Tibial nerve (tissue), 4 donors: ENCODE measurements around the gene ATP6AP1. TPM values are rescaled to one million over a fixed set of nuclear protein-coding genes. Genes with fewer than 3 reads are reported as not detected.
A peak's percentile ranks its signal among the peaks of the same experiment; 100 is the strongest.

ENCODE experiments used
- DNase-seq, 2 donors: peaks; one replicate each; pipeline ENCODE4 v3.0.0-alpha.2; 2019; ENCODE audit warnings: low spot score in 2 of 2
- H3K27ac ChIP-seq, 4 donors: fragments of 200-600 bp; sonication (generic) in 3 of 4; one replicate each; pipeline ENCODE4 v1.5.1; 2017 to 2019; ENCODE audit warnings: mild to moderate bottlenecking in 1 of 4
- H3K27me3 ChIP-seq, 2 donors: fragments of 200-600 bp; sonication (generic) in 1 of 2; one replicate each; pipeline versions ENCODE4 v1.5.1 to v1.6.0; 2017 to 2019
- H3K36me3 ChIP-seq, 3 donors: fragments of 200-600 bp; sonication (generic); one replicate each; pipeline ENCODE4 v1.5.1; 2018 to 2019
- H3K4me1 ChIP-seq, 4 donors: fragments of 200-600 bp; sonication (generic) in 3 of 4; one replicate each; pipeline ENCODE4 v1.5.1; 2017 to 2019
- H3K4me3 ChIP-seq, 4 donors: fragments of 200-600 bp; sonication (generic) in 3 of 4; one replicate each; pipeline ENCODE4 v1.5.1; 2017 to 2019; ENCODE audit warnings: mild to moderate bottlenecking in 1 of 4, moderate library complexity in 1 of 4
- H3K9me3 ChIP-seq, 4 donors: fragments of 200-600 bp; sonication (generic) in 3 of 4; one replicate each; pipeline ENCODE4 v1.5.1; 2017 to 2019
- CTCF ChIP-seq, 5 experiments: fragments of 200-600 bp in 3 of 5; fragments of 450-650 bp in 2 of 5; sonication (generic) in 3 of 5; IDR thresholded peaks; one replicate each; pipeline ENCODE4 v1.5.1; 2016 to 2019; ENCODE audit warnings: antibody characterized with exemption in 5 of 5, mild to moderate bottlenecking in 3 of 5, moderate library complexity in 2 of 5
- EP300 ChIP-seq, 2 donors: sonication (generic); formaldehyde crosslinking; IDR thresholded peaks; one replicate each; pipeline ENCODE4 v1.6.1; 2017; ENCODE audit warnings: antibody characterized with exemption in 2 of 2, mild to moderate bottlenecking in 1 of 2
- POLR2A ChIP-seq, 2 donors: fragments of 450-650 bp; IDR thresholded peaks; one replicate each; pipeline ENCODE4 v1.6.1; 2017; ENCODE audit warnings: antibody characterized with exemption in 2 of 2, mild to moderate bottlenecking in 2 of 2, moderate library complexity in 2 of 2
- WGBS, 2 donors: methylation state at CpG; one replicate each; pipeline ENCODE4 v1.1.5; 2018; 5-methylcytosine and 5-hydroxymethylcytosine counted together
- total RNA-seq, 4 donors: library from RNA; depleted of rRNA; stranded (reverse); fragments of >200 nt; gene quantifications; one replicate each; pipeline ENCODE4 v1.1.0, GENCODE V29; 2016

The ATP6AP1 gene
- total RNA-seq, 4 donors from 2014 or later, result 42.9 to 59.7 (median 50.4) TPM

DNA sequence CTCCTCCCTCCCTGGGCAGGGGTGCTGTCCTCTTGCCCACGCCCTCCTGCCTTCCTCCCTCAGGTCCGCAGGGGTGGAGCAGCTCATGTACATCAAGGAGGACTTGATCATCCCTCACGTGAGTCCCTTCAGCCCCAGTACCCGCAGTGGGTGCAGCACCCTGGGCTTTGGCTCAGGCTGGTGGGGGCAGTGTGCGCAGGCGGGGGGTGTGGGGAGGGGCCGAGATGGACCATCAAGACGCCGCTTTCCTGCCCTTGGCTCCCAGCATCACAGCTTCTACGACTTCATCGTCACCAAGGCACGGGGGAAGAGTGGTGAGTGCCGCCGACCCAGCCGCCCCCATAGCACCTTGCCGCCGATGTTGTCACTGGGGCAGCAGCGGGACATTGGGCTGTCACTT, 21.1 kb downstream of the ATP6AP1 start:
- TF ChIP-seq EP300 (IDR thresholded peaks at IDR 0.05) (no peak), CTCF (IDR thresholded peaks at IDR 0.05) (no peak), POLR2A (IDR thresholded peaks at IDR 0.05) (no peak)
- H3K36me3 ChIP-seq, result peaks cover 0 to 43% (median 0%) of the 10 kb centered on the region in 3 donors
- H3K27me3 ChIP-seq, result no peaks in the 10 kb centered on the region
- H3K4me3 ChIP-seq, result no peak overlapping the region
- no peak for DNase-seq
- no peak overlapping the region for H3K27ac ChIP-seq
- H3K4me1 ChIP-seq, result peaks cover 0 to 16% (median 0%) of the 10 kb centered on the region in 4 donors
- WGBS, 2 donors, result 92 to 94% methylated on average over 8 to 17 of the region's 18 CpGs
- no peaks in the 10 kb centered on the region for H3K9me3 ChIP-seq

DNA sequence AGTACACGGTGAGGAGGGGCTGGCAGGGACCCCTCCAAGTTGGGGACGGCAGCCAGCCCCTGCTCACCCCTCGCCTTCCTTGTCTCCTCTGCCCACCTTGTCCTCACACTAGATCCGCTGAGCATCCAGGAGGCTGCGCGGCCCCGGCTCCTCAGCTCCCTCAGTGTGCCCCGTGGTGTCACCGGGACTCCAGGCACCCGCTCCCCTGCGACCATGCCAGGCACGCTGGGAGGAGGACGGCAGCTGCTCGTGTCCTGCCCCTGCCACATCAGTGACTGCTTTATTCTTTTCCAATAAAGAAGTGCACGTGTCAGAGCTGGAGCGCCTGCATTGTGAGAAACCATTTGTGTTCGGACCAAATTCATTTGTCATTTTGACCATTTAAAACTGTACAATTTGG, 21.8 kb downstream of the ATP6AP1 start:
- WGBS, 2 donors, result 87 to 92% methylated on average over 13 to 17 of the region's 17 CpGs

GRCh38 chrX:154452823-154453222, 24.3 kb downstream of the ATP6AP1 start:
- Histone ChIP-seq H3K4me1 (no peaks in the 10 kb centered on the region), H3K9me3 (no peaks in the 10 kb centered on the region), H3K27me3 (no peaks in the 10 kb centered on the region), H3K27ac (peak overlapping the region in 2 of 4 donors; percentile 50 to 54), H3K36me3 (peaks cover 0 to 33% (median 0%) of the 10 kb centered on the region in 3 donors), H3K4me3 (no peak overlapping the region)
- TF ChIP-seq EP300 (IDR thresholded peaks at IDR 0.05) (no peak), POLR2A (IDR thresholded peaks at IDR 0.05) (no peak), CTCF (IDR thresholded peaks at IDR 0.05) (peak in 2 of 5 experiments; percentile 19 to 32)
- DNase-seq, result no peak
- WGBS, 2 donors, result 55 to 77% methylated on average over 9 of the region's 9 CpGs

More for the DNA sequence above, 21.8 kb downstream of the ATP6AP1 start:
- no peak overlapping the region for H3K4me3 ChIP-seq
- DNase-seq, result no peak
- H3K9me3 ChIP-seq, result no peaks in the 10 kb centered on the region
- no peaks in the 10 kb centered on the region for H3K27me3 ChIP-seq
- TF ChIP-seq POLR2A (IDR thresholded peaks at IDR 0.05), result no peak
- TF ChIP-seq CTCF (IDR thresholded peaks at IDR 0.05), result no peak
- TF ChIP-seq EP300 (IDR thresholded peaks at IDR 0.05), result no peak
- H3K4me1 ChIP-seq, result peaks cover 0 to 9% (median 0%) of the 10 kb centered on the region in 4 donors
- H3K36me3 ChIP-seq, result peaks cover 0 to 43% (median 0%) of the 10 kb centered on the region in 3 donors
- no peak overlapping the region for H3K27ac ChIP-seq

DNA sequence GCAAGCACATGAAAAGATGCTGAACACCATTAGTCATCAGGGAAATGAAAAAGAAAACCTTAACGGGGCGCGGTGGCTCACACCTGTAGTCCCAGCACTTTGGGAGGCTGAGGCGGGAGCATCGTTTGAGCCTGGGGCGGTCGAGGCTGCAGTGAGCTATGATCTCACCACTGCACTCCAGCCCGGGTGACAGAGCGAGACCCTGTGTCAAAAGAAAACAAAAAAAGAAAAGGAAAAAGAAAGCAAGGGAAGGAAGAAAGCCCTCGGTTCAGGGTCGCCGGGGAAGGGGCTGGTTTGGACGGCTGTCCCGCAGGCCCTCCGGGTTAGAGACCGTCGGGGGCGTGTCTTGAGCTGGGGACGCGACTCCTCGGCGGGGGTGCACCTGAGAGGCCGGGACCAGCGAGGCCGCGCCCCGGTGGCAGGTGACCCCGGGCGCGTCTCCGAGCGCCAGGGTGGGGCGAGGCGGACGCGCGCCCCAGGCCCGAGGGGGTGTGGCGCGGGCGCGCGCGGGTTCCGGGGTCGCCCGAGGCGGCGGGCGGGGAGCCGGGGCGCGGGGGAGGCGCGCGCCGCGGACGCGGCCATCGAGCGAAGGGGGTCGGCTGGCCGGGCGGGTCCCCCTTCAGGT, 29.1 kb downstream of the ATP6AP1 start:
- H3K4me1 ChIP-seq, result peaks cover 0 to 30% (median 4%) of the 10 kb centered on the region in 4 donors
- peak overlapping the region in 3 of 4 donors; percentile 42 to 72 (median 62) for H3K4me3 ChIP-seq
- 8 to 29% methylated on average over 32 to 60 of the region's 65 CpGs for WGBS, 2 donors
- no peaks in the 10 kb centered on the region for H3K9me3 ChIP-seq
- TF ChIP-seq EP300 (IDR thresholded peaks at IDR 0.05) (no peak), CTCF (IDR thresholded peaks at IDR 0.05) (no peak), POLR2A (IDR thresholded peaks at IDR 0.05) (no peak)
- no peaks in the 10 kb centered on the region for H3K36me3 ChIP-seq
- DNase-seq, result no peak
- H3K27ac ChIP-seq, result peak overlapping the region; percentile 45 to 87 (median 74)
- H3K27me3 ChIP-seq, result no peaks in the 10 kb centered on the region

GRCh38 chrX:154458116-154458953, 29.9 kb downstream of the ATP6AP1 start, which contains the start of gene PLXNA3:
Gene PLXNA3, plus strand, starts transcription at chrX:154458281. Its CDS starts 1,903 bp downstream, at chrX:154460184.
- H3K4me1 ChIP-seq, result peaks cover 0 to 30% (median 4%) of the 10 kb centered on the region in 4 donors
- no peaks in the 10 kb centered on the region for H3K9me3 ChIP-seq
- peak within 1 kb of the TSS; percentile 62 to 72 (median 65) for H3K4me3 ChIP-seq
- H3K27ac ChIP-seq, result peak within 1 kb of the TSS; percentile 45 to 87 (median 81)
- H3K27me3 ChIP-seq, result no peaks in the 10 kb centered on the region
- peak; percentile 60 to 86 for TF ChIP-seq POLR2A (IDR thresholded peaks at IDR 0.05)
- no peak for TF ChIP-seq CTCF (IDR thresholded peaks at IDR 0.05)
- WGBS, 2 donors, result 6 to 44% methylated on average over 3 to 44 of the region's 88 CpGs
- H3K36me3 ChIP-seq, result no peaks in the 10 kb centered on the region
- DNase-seq, result no peak
